Erythroblast (primary cell): ENCODE results near the gene FCAMR.

Experiments used
- DNase-seq, 2 experiments: peaks; one replicate each; lab custom pipeline; 2025; lab: John Stamatoyannopoulos, UW
- GATA1 ChIP-seq: IDR thresholded peaks from 2 replicates; pipeline ENCODE4 v1.6.1; 2011; ENCODE audit warnings: low read depth, mild to moderate bottlenecking, control low read depth, low read length, moderate library complexity
- POLR2A ChIP-seq: IDR thresholded peaks from 2 replicates; pipeline ENCODE4 v1.6.1; 2011; ENCODE audit warnings: mild to moderate bottlenecking, low read length

FCAMR gene

GRCh38 chr1:206944703-206945102, 25.6 kb downstream of the FCAMR start:
- no peak for TF ChIP-seq GATA1
- TF ChIP-seq POLR2A, result no peak
- peak in 1 of 2 experiments; percentile 11 for DNase-seq

GRCh38 chr1:206941766-206942418, 28.4 kb downstream of the FCAMR start:
- TF ChIP-seq GATA1, result no peak
- TF ChIP-seq POLR2A, result no peak
- peak; percentile 62 to 78 for DNase-seq

- TF ChIP-seq GATA1, result no peak
- TF ChIP-seq POLR2A, result no peak
- DNase-seq, result no peak
Measured at GRCh38 chr1:206940588-206940936, 29.7 kb downstream of the FCAMR start.

GRCh38 chr1:206939841-206940587, 30.2 kb downstream of the FCAMR start:
- TF ChIP-seq POLR2A (no peak), GATA1 (no peak)
- no peak for DNase-seq

- no peak for DNase-seq
- TF ChIP-seq GATA1 (no peak), POLR2A (no peak)
Measured at GRCh38 chr1:206939131-206939530, 31.1 kb downstream of the FCAMR start.

- TF ChIP-seq POLR2A, result no peak
- TF ChIP-seq GATA1, result no peak
Measured at GRCh38 chr1:206937425-206937824, 32.8 kb downstream of the FCAMR start.

GRCh38 chr1:206935491-206936067, 34.7 kb downstream of the FCAMR start:
- TF ChIP-seq GATA1 (no peak), POLR2A (no peak)
- peak; percentile 80 to 81 for DNase-seq

More at GRCh38 chr1:206937425-206937824, 32.8 kb downstream of the FCAMR start:
- no peak for DNase-seq

- peak; percentile 53 to 67 for DNase-seq
- TF ChIP-seq POLR2A, result no peak
- TF ChIP-seq GATA1, result no peak
Measured at GRCh38 chr1:206933333-206933945, 36.8 kb downstream of the FCAMR start.

GRCh38 chr1:206932177-206932576, 38.1 kb downstream of the FCAMR start:
- no peak for DNase-seq
- TF ChIP-seq GATA1, result no peak
- TF ChIP-seq POLR2A, result no peak

GRCh38 chr1:206931709-206932108, 38.6 kb downstream of the FCAMR start:
- DNase-seq, result no peak
- TF ChIP-seq GATA1 (no peak), POLR2A (no peak)

GRCh38 chr1:206930210-206930798, 40.0 kb downstream of the FCAMR start:
- DNase-seq, result no peak

GRCh38 chr1:206929524-206929923, 40.7 kb downstream of the FCAMR start:
- TF ChIP-seq POLR2A, result no peak
- TF ChIP-seq GATA1, result no peak
- DNase-seq, result no peak

More at GRCh38 chr1:206930210-206930798, 40.0 kb downstream of the FCAMR start:
- TF ChIP-seq GATA1 (no peak), POLR2A (no peak)

- TF ChIP-seq POLR2A (no peak), GATA1 (no peak)
- no peak for DNase-seq
Measured at GRCh38 chr1:206926286-206926685, 44.0 kb downstream of the FCAMR start.
